ENCODE data around the gene RNF39. TPM values are rescaled to one million over a fixed set of nuclear protein-coding genes. Genes with fewer than 3 reads are reported as not detected.
A peak's percentile ranks its signal among the peaks of the same experiment; 100 is the strongest.

Gene RNF39
- total RNA-seq, 4 donors from 2014 or later, result 0.80 TPM; not detected in 3

DNA sequence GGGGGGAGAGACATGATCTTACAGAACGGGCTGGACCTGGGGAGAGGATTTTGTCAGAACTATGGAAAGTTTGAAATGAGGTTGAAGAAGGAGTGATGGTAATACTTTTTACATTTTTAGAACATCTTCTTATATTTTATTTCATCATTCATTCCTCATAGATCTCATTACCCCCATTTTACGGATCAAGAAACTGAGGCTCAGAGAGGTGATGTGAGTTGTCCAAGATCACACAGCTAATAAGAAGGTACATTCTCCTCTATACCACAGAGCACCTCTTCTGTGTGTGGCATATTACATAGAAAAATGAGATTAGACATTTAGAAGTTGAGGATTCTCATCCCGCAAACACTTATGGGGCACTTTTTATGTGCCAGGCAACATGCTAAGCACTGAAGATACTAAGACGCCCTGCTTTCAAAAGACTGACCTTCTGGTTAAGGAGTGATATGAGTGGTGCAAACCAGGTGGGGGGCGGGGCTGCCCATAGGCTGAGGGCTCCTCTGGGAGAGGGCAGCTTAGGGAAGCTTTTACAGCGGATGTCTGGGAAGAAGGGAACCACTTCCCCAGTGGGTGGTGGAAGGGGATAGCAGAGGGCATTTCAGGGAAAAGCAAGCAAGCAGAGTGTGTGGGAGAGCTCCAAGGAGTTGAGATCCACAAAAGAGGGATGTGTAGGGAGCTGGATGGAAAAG lies 17.4 kb upstream of the RNF39 start:
- H3K4me3 ChIP-seq, result no peak overlapping the region
- H3K27me3 ChIP-seq, result no peaks in the 10 kb centered on the region
- TF ChIP-seq POLR2A (IDR thresholded peaks at IDR 0.05), result no peak
- TF ChIP-seq, protein P1, sequence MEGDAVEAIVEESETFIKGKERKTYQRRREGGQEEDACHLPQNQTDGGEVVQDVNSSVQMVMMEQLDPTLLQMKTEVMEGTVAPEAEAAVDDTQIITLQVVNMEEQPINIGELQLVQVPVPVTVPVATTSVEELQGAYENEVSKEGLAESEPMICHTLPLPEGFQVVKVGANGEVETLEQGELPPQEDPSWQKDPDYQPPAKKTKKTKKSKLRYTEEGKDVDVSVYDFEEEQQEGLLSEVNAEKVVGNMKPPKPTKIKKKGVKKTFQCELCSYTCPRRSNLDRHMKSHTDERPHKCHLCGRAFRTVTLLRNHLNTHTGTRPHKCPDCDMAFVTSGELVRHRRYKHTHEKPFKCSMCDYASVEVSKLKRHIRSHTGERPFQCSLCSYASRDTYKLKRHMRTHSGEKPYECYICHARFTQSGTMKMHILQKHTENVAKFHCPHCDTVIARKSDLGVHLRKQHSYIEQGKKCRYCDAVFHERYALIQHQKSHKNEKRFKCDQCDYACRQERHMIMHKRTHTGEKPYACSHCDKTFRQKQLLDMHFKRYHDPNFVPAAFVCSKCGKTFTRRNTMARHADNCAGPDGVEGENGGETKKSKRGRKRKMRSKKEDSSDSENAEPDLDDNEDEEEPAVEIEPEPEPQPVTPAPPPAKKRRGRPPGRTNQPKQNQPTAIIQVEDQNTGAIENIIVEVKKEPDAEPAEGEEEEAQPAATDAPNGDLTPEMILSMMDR (IDR thresholded peaks at IDR 0.05), result no peak
- H3K9me3 ChIP-seq, result no peaks in the 10 kb centered on the region
- no peak overlapping the region for H3K27ac ChIP-seq
- DNase-seq, result no peak
- peaks cover 0 to 13% (median 0%) of the 10 kb centered on the region in 4 donors for H3K4me1 ChIP-seq
- H3K36me3 ChIP-seq, result no peaks in the 10 kb centered on the region

DNA sequence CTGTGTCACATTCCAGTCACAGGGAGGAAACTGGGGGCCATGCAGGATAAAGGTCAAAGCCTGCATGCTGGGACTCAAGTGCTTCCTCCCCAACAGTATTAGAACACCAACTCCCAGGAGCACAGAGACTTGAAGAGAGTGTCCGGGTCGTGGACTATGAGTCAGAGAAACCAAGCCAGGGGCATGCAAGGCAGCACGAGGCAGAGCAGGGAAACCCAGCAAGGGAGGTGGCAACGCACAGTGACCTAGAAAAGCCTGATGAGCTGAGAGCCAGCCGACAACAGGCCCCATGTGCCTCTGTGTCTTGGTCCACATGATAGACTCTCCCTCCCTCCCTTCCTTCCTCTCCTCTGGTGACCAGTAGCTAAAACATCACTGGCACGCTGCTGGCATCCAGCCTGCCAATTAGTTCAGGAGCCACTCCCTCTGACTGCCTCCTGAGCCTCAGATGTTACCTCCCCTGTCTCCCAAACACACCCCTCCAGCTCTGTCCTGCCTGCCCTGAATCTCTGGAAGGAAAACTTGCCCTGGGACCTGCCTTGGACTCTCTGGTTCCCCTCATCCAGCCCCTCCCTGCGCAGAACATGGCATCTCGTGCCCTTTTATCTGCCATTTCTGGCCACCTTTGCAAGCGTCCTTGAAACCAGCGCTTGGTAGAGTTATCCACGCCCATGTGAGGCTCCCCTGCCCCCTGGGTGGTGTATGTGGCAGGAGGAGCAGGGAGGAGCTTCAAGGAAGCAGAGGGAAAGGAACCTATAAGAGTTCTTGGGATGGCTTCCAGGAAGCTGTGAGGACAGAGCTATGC lies 16.2 kb upstream of the RNF39 start:
- H3K27me3 ChIP-seq, result no peaks in the 10 kb centered on the region
- H3K36me3 ChIP-seq, result no peaks in the 10 kb centered on the region
- peak in 2 of 3 donors; percentile 84 for DNase-seq
- H3K9me3 ChIP-seq, result no peaks in the 10 kb centered on the region
- H3K4me1 ChIP-seq, result peaks cover 0 to 12% (median 0%) of the 10 kb centered on the region in 4 donors
- TF ChIP-seq POLR2A (IDR thresholded peaks at IDR 0.05), result peak in 1 of 2 donors; percentile 29
- TF ChIP-seq, protein P1 (IDR thresholded peaks at IDR 0.05), result peak in 1 of 6 experiments; percentile 2
- peak overlapping the region in 3 of 4 donors; percentile 13 to 92 (median 89) for H3K27ac ChIP-seq
- H3K4me3 ChIP-seq, result no peak overlapping the region

DNA sequence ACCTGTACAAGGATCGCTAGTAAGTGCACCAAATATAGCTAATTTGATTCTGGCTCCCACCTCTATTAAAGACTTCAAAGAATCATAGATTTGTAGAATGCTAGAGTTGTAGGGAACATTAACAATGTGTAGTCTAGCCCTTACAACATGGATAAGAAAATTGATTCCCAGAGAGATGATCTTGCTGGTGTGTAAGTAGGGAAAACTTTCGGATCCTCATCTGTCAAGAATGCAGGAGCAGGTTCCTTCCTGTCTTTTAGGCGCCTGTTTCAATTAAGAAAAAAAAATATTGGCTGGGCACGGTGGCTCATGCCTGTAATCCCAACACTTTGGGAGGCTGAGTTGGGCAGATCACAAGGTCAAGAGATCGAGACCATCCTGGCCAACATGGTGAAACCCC lies 12.3 kb upstream of the RNF39 start:
- TF ChIP-seq, protein P1 (IDR thresholded peaks at IDR 0.05), result no peak
- TF ChIP-seq POLR2A (IDR thresholded peaks at IDR 0.05), result no peak
- no peak for DNase-seq
- no peaks in the 10 kb centered on the region for H3K27me3 ChIP-seq
- H3K4me1 ChIP-seq, result peaks cover 0 to 8% (median 0%) of the 10 kb centered on the region in 4 donors
- no peak overlapping the region for H3K27ac ChIP-seq
- H3K4me3 ChIP-seq, result no peak overlapping the region
- no peaks in the 10 kb centered on the region for H3K36me3 ChIP-seq
- H3K9me3 ChIP-seq, result no peaks in the 10 kb centered on the region

DNA sequence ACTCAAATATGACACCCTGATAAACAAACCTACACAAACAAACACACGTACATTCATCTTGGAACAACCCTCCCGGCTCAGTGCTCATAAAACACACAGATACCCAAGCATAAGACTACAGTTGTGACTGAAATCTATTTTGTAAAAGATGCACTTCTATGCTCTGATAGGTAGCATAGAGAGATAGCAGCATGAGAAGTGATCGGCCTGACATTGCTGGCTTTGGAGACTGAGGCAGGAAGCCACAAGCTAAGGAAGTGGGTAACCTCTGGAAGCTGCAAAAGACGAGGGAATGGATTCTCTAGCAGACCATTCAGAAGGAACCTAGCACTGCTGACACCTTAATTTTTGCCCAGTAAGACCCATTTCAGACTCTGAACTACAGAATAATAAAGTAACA lies 1.6 kb upstream of the RNF39 start:
- no peak for DNase-seq
- TF ChIP-seq POLR2A (IDR thresholded peaks at IDR 0.05), result no peak
- TF ChIP-seq, protein P1 (IDR thresholded peaks at IDR 0.05), result no peak
- Histone ChIP-seq H3K27me3 (peaks cover 0 to 20% of the 10 kb centered on the region in 2 donors), H3K4me1 (peaks cover 4 to 18% (median 13%) of the 10 kb centered on the region in 4 donors), H3K9me3 (no peaks in the 10 kb centered on the region), H3K27ac (no peak overlapping the region), H3K36me3 (no peaks in the 10 kb centered on the region), H3K4me3 (no peak overlapping the region)

DNA sequence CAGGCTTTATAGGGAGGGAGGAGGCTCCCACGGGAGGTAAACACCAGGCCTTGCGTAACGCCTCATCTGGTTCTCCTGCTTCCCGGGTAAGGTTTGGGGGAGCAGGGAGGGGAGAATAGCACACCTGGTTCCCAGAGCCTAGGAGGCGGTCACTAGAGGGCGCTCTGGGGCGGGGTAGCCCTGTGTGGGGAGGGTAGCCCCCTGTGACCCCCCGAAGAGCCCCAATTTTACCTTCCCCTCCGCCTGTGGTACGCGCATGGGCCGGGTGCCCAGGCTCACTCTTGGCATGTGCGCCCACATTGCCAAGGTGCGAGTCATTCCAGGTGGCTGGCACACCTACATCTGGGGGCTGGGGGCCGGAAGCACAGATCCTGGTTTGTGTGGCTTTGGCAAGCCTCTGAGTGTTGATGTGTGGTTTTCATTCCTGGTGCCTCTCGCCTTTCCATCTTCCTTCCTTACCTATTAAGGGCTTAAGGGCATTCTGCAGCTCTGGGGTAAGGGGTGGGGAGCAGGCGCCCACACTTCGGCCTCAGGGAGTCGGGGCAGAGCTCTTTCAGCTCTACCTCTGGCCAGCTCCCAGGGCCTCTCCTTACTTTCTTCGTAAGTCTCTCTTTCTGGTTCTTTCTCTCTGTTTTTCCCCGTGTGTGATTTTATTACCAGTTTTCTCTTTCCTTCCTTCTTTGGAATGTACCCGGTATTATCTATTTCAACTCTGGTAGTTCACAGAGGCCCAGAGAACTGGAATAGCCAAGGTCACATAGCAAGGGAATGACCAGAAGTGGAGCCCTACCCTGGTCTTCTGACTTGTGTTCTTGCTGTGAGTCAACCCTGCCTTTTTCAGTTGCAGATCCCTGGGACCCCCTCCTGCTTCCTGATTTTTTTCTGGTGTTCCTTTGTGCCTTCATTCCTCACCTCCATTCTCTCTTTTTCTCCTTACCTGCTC lies 492 bp upstream of the RNF39 start:
- DNase-seq, result peak in 1 of 3 donors; percentile 58
- TF ChIP-seq, protein P1 (IDR thresholded peaks at IDR 0.05), result peak in 4 of 6 experiments; percentile 16 to 38 (median 28)
- TF ChIP-seq POLR2A (IDR thresholded peaks at IDR 0.05), result no peak
- Histone ChIP-seq H3K27ac (peak overlapping the region in 1 of 4 donors; percentile 3), H3K4me3 (peak overlapping the region in 2 of 4 donors; percentile 39 to 50), H3K27me3 (peaks cover 0 to 23% of the 10 kb centered on the region in 2 donors), H3K9me3 (no peaks in the 10 kb centered on the region), H3K36me3 (no peaks in the 10 kb centered on the region), H3K4me1 (peaks cover 4 to 24% (median 13%) of the 10 kb centered on the region in 4 donors)
